AG04449 (cell line): ENCODE data around the gene MEIOC.

ENCODE experiments used
- CTCF ChIA-PET: fragments of 350-600 bp; formaldehyde crosslinking; extraction: SDS; loops from one replicate; lab custom pipeline; 2021; ENCODE audit warnings: antibody characterized with exemption; lab: Yijun Ruan, JAX
- POLR2A ChIA-PET: fragments of 400-600, 350-600 bp; formaldehyde crosslinking; extraction: SDS; loops from one replicate; lab custom pipeline; 2020; ENCODE audit warnings: antibody characterized with exemption, inconsistent platforms; lab: Yijun Ruan, JAX
- DNase-seq: peaks from one replicate; pipeline ENCODE4 v3.0.0-alpha.2; 2010; ENCODE audit warnings: low read depth, low spot score
- H3K4me3 ChIP-seq: 2 replicates; pipeline ENCODE4 v1.5.1; 2011; ENCODE audit warnings: low read depth, mild to moderate bottlenecking, control low read depth, low read length
- CTCF ChIP-seq: IDR thresholded peaks from one replicate; pipeline ENCODE4 v1.5.1; 2011; ENCODE audit warnings: mild to moderate bottlenecking, moderate library complexity, low read length, control low read depth, inconsistent platforms; ENCODE audit not compliant: insufficient read depth; ENCODE audit errors: missing control alignments

MEIOC gene

GRCh38 chr17:44652727-44653126, 3.5 kb upstream of the MEIOC start:
- no peak overlapping the region for H3K4me3 ChIP-seq
- no peak for DNase-seq
- CTCF ChIA-PET = interaction anchor here (1.1 kb wide), 1 partner anchor 20 kb away, joined by 4 read pairs; no protein-coding TSS in a partner anchor
- POLR2A ChIA-PET = no interaction called here
- TF ChIP-seq CTCF = no peak

DNA sequence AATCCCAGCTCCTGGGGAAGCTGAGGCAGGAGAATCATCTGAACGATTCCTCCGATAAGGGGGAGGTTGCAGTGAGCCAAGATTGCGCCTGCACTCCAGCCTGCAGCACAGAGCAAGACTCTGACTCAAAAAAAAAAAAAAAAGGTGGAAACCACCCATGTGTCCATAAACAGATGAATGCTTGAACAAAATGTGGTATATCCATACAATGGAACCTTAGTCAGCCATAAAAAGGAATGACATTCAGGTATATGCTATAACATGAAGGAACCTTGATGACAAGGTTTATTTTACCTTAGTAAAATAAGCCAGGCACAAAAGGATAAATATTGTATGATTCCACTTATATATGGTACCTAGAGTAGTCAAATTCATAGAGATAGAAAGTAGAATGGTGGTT, 2.9 kb upstream of the MEIOC start:
- CTCF ChIA-PET = interaction anchor here (1.1 to 2.6 kb wide), 3 partner anchors 16 to 120 kb away, joined by 4 to 10 read pairs (median 9); no protein-coding TSS in a partner anchor
- POLR2A ChIA-PET = no interaction called here
- no peak for DNase-seq
- no peak overlapping the region for H3K4me3 ChIP-seq
- TF ChIP-seq CTCF = no peak

- H3K4me3 ChIP-seq = no peak overlapping the region
- TF ChIP-seq CTCF = no peak
- CTCF ChIA-PET = interaction anchor here (1.1 to 4.6 kb wide), 4 partner anchors 16 to 121 kb away, joined by 4 to 21 read pairs (median 10); no protein-coding TSS in a partner anchor
- POLR2A ChIA-PET = no interaction called here
- DNase-seq = no peak
Observed at GRCh38 chr17:44653954-44654353, 2.3 kb upstream of the MEIOC start.

- POLR2A ChIA-PET = no interaction called here
- CTCF ChIA-PET = interaction anchor here (3.0 kb wide), 1 partner anchor 10 kb away, joined by 11 read pairs; no protein-coding TSS in a partner anchor
- H3K4me3 ChIP-seq = no peak overlapping the region
- no peak for TF ChIP-seq CTCF
- no peak for DNase-seq
Observed at GRCh38 chr17:44661835-44662234, 5.6 kb downstream of the MEIOC start.

- no peak for TF ChIP-seq CTCF
- CTCF ChIA-PET = interaction anchor here (1.3 to 3.0 kb wide), 2 partner anchors 9 to 15 kb away, joined by 6 to 11 read pairs; no protein-coding TSS in a partner anchor
- POLR2A ChIA-PET = no interaction called here
- no peak overlapping the region for H3K4me3 ChIP-seq
- DNase-seq = no peak
Observed at GRCh38 chr17:44663095-44663494, 6.8 kb downstream of the MEIOC start.

DNA sequence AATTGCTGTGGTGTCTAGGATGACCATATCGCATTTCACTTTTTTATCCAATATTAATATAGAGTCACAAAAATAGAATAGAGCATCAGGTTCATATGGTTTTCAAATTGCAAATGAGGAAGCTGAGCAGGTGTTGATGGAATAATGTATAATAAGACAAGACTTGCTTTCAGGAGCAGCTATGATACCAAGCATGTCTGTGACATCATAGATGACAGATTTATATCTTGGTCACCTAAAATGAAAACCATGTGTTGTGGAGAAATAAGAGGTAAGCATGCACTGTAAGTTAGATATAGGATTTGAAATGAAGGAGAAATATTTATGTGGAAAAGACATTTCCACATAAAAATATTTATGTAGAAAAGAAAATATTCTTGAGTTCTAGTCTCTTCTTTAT, 8.6 kb downstream of the MEIOC start:
- no peak for TF ChIP-seq CTCF
- POLR2A ChIA-PET = no interaction called here

More for the DNA sequence above, 8.6 kb downstream of the MEIOC start:
- CTCF ChIA-PET = no interaction called here
- no peak for DNase-seq
- H3K4me3 ChIP-seq = no peak overlapping the region
